Chondrocyte (in vitro differentiated cells): Measurements from ENCODE around the gene CDX1. TPM values are rescaled to one million over a fixed set of nuclear protein-coding genes. Genes with fewer than 3 reads are reported as not detected.
"Not testable (repeated sequence)": the region's sequence is repeated elsewhere in the genome, so short reads cannot be mapped to it uniquely, and the experiment has no call there.

ENCODE experiments used
- DNase-seq: peaks from one replicate; pipeline ENCODE4 v3.0.0; 2021; ENCODE audit warnings: mixed read lengths, low spot score
- H3K27ac Mint-ChIP-seq: one replicate; pipeline ENCODE4 v1.8.0; 2021; ENCODE audit warnings: mild to moderate bottlenecking, moderate library complexity, mixed read lengths; ENCODE audit not compliant: unreplicated experiment
- H3K27me3 Mint-ChIP-seq: 2 replicates; pipeline ENCODE4 v1.8.0; 2021; ENCODE audit warnings: low read depth, mixed read lengths
- H3K36me3 Mint-ChIP-seq: 2 replicates; pipeline ENCODE4 v1.8.0; 2021; ENCODE audit warnings: low read depth, mixed read lengths
- H3K4me1 Mint-ChIP-seq: 2 replicates; pipeline ENCODE4 v1.8.0; 2021; ENCODE audit warnings: low read depth, mild to moderate bottlenecking, mixed read lengths
- H3K4me3 Mint-ChIP-seq: one replicate; pipeline ENCODE4 v1.8.0; 2021; ENCODE audit warnings: mild to moderate bottlenecking, moderate library complexity, mixed read lengths; ENCODE audit not compliant: unreplicated experiment
- H3K9me3 Mint-ChIP-seq: 2 replicates; pipeline ENCODE4 v1.8.0; 2021; ENCODE audit warnings: low read depth, mixed read lengths
- CTCF ChIP-seq: fragments of 200-600 bp; sonication (generic); IDR thresholded peaks from 2 replicates; pipeline ENCODE4 v1.5.0; 2021; ENCODE audit warnings: antibody characterized with exemption, mild to moderate bottlenecking, moderate library complexity
- total RNA-seq: library from RNA; stranded (reverse); gene quantifications from 3 replicates; pipeline ENCODE4 v1.2.1, GENCODE V29; 2021

The CDX1 gene
- total RNA-seq, 1 donor from 2014 or later, result 0.57 TPM

GRCh38 chr5:150229571-150229970, 63.0 kb downstream of the CDX1 start:
- H3K4me3 Mint-ChIP-seq, result no peak overlapping the region
- no peaks in the 10 kb centered on the region for H3K4me1 Mint-ChIP-seq
- TF ChIP-seq CTCF, result no peak
- no peaks in the 10 kb centered on the region for H3K27me3 Mint-ChIP-seq
- DNase-seq, result no peak
- H3K9me3 Mint-ChIP-seq, result no peaks in the 10 kb centered on the region
- no peaks in the 10 kb centered on the region for H3K36me3 Mint-ChIP-seq
- no peak overlapping the region for H3K27ac Mint-ChIP-seq

GRCh38 chr5:150230842-150231241, 64.3 kb downstream of the CDX1 start:
- no peak for DNase-seq
- Mint-ChIP-seq H3K27me3 (no peaks in the 10 kb centered on the region), H3K4me3 (no peak overlapping the region), H3K36me3 (no peaks in the 10 kb centered on the region), H3K4me1 (no peaks in the 10 kb centered on the region), H3K9me3 (no peaks in the 10 kb centered on the region), H3K27ac (no peak overlapping the region)
- TF ChIP-seq CTCF, result no peak

DNA sequence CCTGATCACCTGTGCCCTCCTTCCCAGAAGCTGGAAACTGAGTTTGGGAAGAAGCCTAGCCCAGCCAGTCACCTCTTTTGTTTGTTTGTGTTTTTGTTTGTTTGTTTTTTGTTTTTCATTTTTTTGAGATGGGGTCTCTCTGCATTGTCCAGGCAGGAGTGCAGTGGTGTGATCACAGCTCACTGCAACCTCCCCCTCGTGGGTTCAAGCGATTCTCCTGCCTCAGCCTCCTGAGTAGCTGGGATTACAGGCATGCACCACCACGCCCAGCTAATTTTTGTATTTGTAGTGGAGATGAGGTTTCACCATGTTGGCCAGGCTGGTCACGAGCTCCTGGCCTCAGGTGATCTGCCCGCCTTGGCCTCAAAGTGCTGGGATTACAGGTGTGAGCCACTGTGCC, 67.1 kb downstream of the CDX1 start:
- not testable (repeated sequence) for H3K4me1 Mint-ChIP-seq, H3K36me3 Mint-ChIP-seq, H3K4me3 Mint-ChIP-seq, H3K27me3 Mint-ChIP-seq, DNase-seq, H3K9me3 Mint-ChIP-seq, H3K27ac Mint-ChIP-seq

Other genes with a start within 250 kb of the CDX1 start
- 0.07 to 0.12 TPM (median 0.08 TPM) in 3 replicates for gene PDE6A, start 222.0 kb upstream of the CDX1 start, total RNA-seq
- gene SLC26A2, start 206.0 kb upstream of the CDX1 start, total RNA-seq, result 46.8 to 63.2 TPM (median 48.1 TPM) in 3 replicates
- gene TIGD6, start 166.1 kb upstream of the CDX1 start, total RNA-seq, result 5.3 to 7.4 TPM (median 5.7 TPM) in 3 replicates
- gene HMGXB3, start 166.0 kb upstream of the CDX1 start, total RNA-seq, result 40.7 to 57.9 TPM (median 44.2 TPM) in 3 replicates
- gene CSF1R, start 80.2 kb upstream of the CDX1 start, total RNA-seq, result 0.62 to 1.7 TPM (median 0.65 TPM) in 3 replicates
- 331 to 532 TPM (median 499 TPM) in 3 replicates for gene PDGFRB, start 10.9 kb upstream of the CDX1 start, total RNA-seq
- gene SLC6A7, start 23.3 kb downstream of the CDX1 start, total RNA-seq, result 0.15 TPM in 1 of 3 replicates, not detected in the others
- 0.24 TPM in 1 of 3 replicates, not detected in the others for gene CAMK2A, start 123.0 kb downstream of the CDX1 start, total RNA-seq
- 1.9 to 2.4 TPM (median 2.4 TPM) in 3 replicates for gene ARSI, start 136.1 kb downstream of the CDX1 start, total RNA-seq
- gene TCOF1, start 190.9 kb downstream of the CDX1 start, total RNA-seq, result 19.0 to 24.6 TPM (median 20.8 TPM) in 3 replicates
- not detected in 3 replicates for gene CD74, start 246.1 kb downstream of the CDX1 start, total RNA-seq